GM12874 (cell line): ENCODE results near the gene PTRH1.

Source experiments
- CTCF ChIP-seq: IDR thresholded peaks from 2 replicates; pipeline ENCODE4 v1.5.1; 2011; ENCODE audit warnings: low read depth, mild to moderate bottlenecking, control low read depth, low read length, moderate library complexity; ENCODE audit not compliant: insufficient read depth

PTRH1 gene

GRCh38 chr9:127690735-127691134 is 24.7 kb downstream of the PTRH1 start:
- TF ChIP-seq CTCF, result no peak

- TF ChIP-seq CTCF, result no peak
Observed at GRCh38 chr9:127689329-127690000, 26.0 kb downstream of the PTRH1 start.

GRCh38 chr9:127686461-127687393 is 28.7 kb downstream of the PTRH1 start:
- TF ChIP-seq CTCF, result no peak

- no peak for TF ChIP-seq CTCF
Observed at GRCh38 chr9:127684576-127684975, 30.9 kb downstream of the PTRH1 start.

- no peak for TF ChIP-seq CTCF
Observed at GRCh38 chr9:127683723-127684122, 31.7 kb downstream of the PTRH1 start.

- no peak for TF ChIP-seq CTCF
Observed at GRCh38 chr9:127682351-127683136, 32.9 kb downstream of the PTRH1 start.

- no peak for TF ChIP-seq CTCF
Observed at GRCh38 chr9:127680846-127681245, 34.6 kb downstream of the PTRH1 start.
